HG03439 (cell line): ENCODE measurements around the gene MZT2A.
"Not testable (repeated sequence)": the region's sequence is repeated elsewhere in the genome, so short reads cannot be mapped to it uniquely, and the experiment has no call there.

Experiments used
- ATAC-seq: cut with Tn5 transposase; IDR thresholded peaks from one replicate; pipeline ENCODE4 v1.9.1; 2021; ENCODE audit warnings: mild to moderate bottlenecking, moderate library complexity; ENCODE audit not compliant: unreplicated experiment

Gene MZT2A

GRCh38 chr2:131492418-131493198, 411 bp upstream of the MZT2A start:
- peak; percentile 69 for ATAC-seq

- ATAC-seq = peak; percentile 7
These were observed 744 bp downstream of the MZT2A start for GRCh38 chr2:131491469-131491836.

GRCh38 chr2:131490616-131491468, 1.4 kb downstream of the MZT2A start:
- not testable (repeated sequence) for ATAC-seq

- ATAC-seq = no peak
These were observed 3.6 kb downstream of the MZT2A start for GRCh38 chr2:131488306-131489205.

GRCh38 chr2:131486201-131486902, 5.8 kb downstream of the MZT2A start:
- ATAC-seq = not testable (repeated sequence)

GRCh38 chr2:131484906-131485460, 7.2 kb downstream of the MZT2A start:
- not testable (repeated sequence) for ATAC-seq

GRCh38 chr2:131483981-131484820, 8.0 kb downstream of the MZT2A start:
- not testable (repeated sequence) for ATAC-seq

GRCh38 chr2:131482506-131483155, 9.6 kb downstream of the MZT2A start:
- not testable (repeated sequence) for ATAC-seq

- not testable (repeated sequence) for ATAC-seq
These were observed 11.8 kb downstream of the MZT2A start for GRCh38 chr2:131480351-131480750.

GRCh38 chr2:131478850-131479461, 13.2 kb downstream of the MZT2A start:
- ATAC-seq = not testable (repeated sequence)

GRCh38 chr2:131478074-131478849, 13.9 kb downstream of the MZT2A start:
- not testable (repeated sequence) for ATAC-seq

- not testable (repeated sequence) for ATAC-seq
These were observed 15.0 kb downstream of the MZT2A start for GRCh38 chr2:131477227-131477626.

GRCh38 chr2:131476363-131476762, 15.8 kb downstream of the MZT2A start:
- ATAC-seq = not testable (repeated sequence)

GRCh38 chr2:131475831-131476230, 16.4 kb downstream of the MZT2A start, which contains the start of gene TUBA3D:
Gene TUBA3D (plus strand): TSS chr2:131476119. CDS start chr2:131476200, 81 bp downstream.
- no peak for ATAC-seq

GRCh38 chr2:131473266-131473665, 18.9 kb downstream of the MZT2A start:
- ATAC-seq = not testable (repeated sequence)

- ATAC-seq = not testable (repeated sequence)
These were observed 20.6 kb downstream of the MZT2A start for GRCh38 chr2:131471624-131472023.

- not testable (repeated sequence) for ATAC-seq
These were observed 21.3 kb downstream of the MZT2A start for GRCh38 chr2:131470944-131471343.
